ENCODE results near the gene TUBG1. TPM values are rescaled to one million over a fixed set of nuclear protein-coding genes. Genes with fewer than 3 reads are reported as not detected.

The TUBG1 gene
- total and polyA plus RNA-seq, 10 of the 15 experiments (the other 5 are each of a cell fraction or from before 2014, with no cell fraction given) = 40.0 to 256 (median 107) TPM

DNA sequence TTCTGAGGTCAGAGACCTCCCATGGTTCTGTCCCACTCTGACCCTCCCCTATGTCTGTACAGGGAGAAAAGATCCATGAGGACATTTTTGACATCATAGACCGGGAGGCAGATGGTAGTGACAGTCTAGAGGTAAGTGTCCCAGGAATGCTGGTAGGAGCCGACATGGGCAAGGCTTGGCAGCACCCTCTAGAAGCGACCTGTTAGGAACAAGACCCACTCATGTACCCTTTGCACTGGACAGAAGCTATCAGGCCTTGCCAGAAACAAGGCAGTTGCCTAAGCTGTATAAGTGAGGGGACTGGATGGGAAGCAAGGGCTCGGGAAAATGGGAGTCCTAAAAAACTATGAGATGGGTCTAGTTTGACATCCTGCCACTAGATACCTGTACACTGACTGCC is 2.5 kb downstream of the TUBG1 start:
- in situ Hi-C loops (cut with MboI) = loop anchor here (25.0 kb wide), 1 partner anchor 600 kb away; the partner anchor contains the start of gene TMEM106A
- no peaks in the 10 kb centered on the region for H4K20me1 ChIP-seq (ENCODE audit: control insufficient read depth, insufficient read depth)
- no peak overlapping the region for H2AFZ ChIP-seq (ENCODE audit: control insufficient read depth, low read depth, low read length)
- H3K27me3 ChIP-seq (replicated peaks in 1 of 2; ENCODE audit: control insufficient read depth in 2 of 2, insufficient read depth in 2 of 2, low read length in 1 of 2) = no peaks in the 10 kb centered on the region
- ChIA-PET CTCF (interaction anchor here (0.6 to 1.7 kb wide), 4 partner anchors 10 to 69 kb away, joined by 3 to 8 read pairs (median 4); partner anchors contain the start of gene PSMC3IP), POLR2A (interaction anchor here (5.3 kb wide), 1 partner anchor 66 kb away, joined by 70 read pairs; the partner anchor contains the start of genes CCR10 and PLEKHH3), RAD21 (ENCODE audit: unreplicated experiment) (interaction anchor here (0.6 kb wide), 1 partner anchor 19 kb away, joined by 3 read pairs; no protein-coding TSS in a partner anchor), SMC1A (ENCODE audit: uncharacterized antibody, unreplicated experiment) (interaction anchor here (0.8 kb wide), 1 partner anchor 13 kb away, joined by 3 read pairs; no protein-coding TSS in a partner anchor)
- BruUV-seq (replicated peaks) = TSS peak; percentile 49
- no peak overlapping the region for H3K27ac ChIP-seq (ENCODE audit: control insufficient read depth, insufficient read depth)
- peaks cover 9 to 22% of the 10 kb centered on the region in 2 experiments for H3K36me3 ChIP-seq (ENCODE audit: control insufficient read depth in 2 of 2, insufficient read depth in 2 of 2, low read length in 1 of 2)
- H3K9ac ChIP-seq (ENCODE audit: control insufficient read depth, insufficient read depth, low read length) = no peak overlapping the region
- no peak for FAIRE-seq
- DNase-seq (ENCODE audit: low read depth, low spot score) = no peak
- WGBS (ENCODE audit: insufficient coverage, insufficient replicate concordance, low lambda C conversion rate, missing lambda C conversion rate) = 100% methylated on average over 4 of the region's 4 CpGs
- ATAC-seq = no peak
- intact Hi-C loops (cut with micrococcal nuclease; ENCODE audit: unreplicated experiment) = no loop called here
- TF ChIP-seq RBBP5 (conservative IDR thresholded peaks at IDR 0.05) = no peak
- no peak for TF ChIP-seq ATF2 (IDR thresholded peaks at IDR 0.05; ENCODE audit: low read length)
- no peak for TF ChIP-seq CHD4 (IDR thresholded peaks at IDR 0.05)
- TF ChIP-seq YY1 (IDR thresholded peaks at IDR 0.05; ENCODE audit: low read depth, low read length) = no peak
- TF ChIP-seq BCLAF1 (IDR thresholded peaks at IDR 0.05) = no peak
- no peak for TF ChIP-seq RELA (IDR thresholded peaks at IDR 0.05; ENCODE audit: borderline replicate concordance, partially characterized antibody)
- no peak for TF ChIP-seq NBN (IDR thresholded peaks at IDR 0.05)
- TF ChIP-seq ESRRA (IDR thresholded peaks at IDR 0.05; ENCODE audit: low read length) = no peak
- no peak for TF ChIP-seq STAT3 (IDR thresholded peaks at IDR 0.05; ENCODE audit: low read depth, low read length)
- TF ChIP-seq RAD21 (IDR thresholded peaks at IDR 0.05; ENCODE audit: insufficient read depth, low read depth, low read length) = no peak
- TF ChIP-seq BHLHE40 (IDR thresholded peaks at IDR 0.05; ENCODE audit: borderline replicate concordance in 1 of 2, low read depth in 2 of 2, low read length in 1 of 2) = no peak
- TF ChIP-seq SMAD1 (IDR thresholded peaks at IDR 0.05; ENCODE audit: low read depth, partially characterized antibody) = no peak
- TF ChIP-seq FOXM1 (IDR thresholded peaks at IDR 0.05; ENCODE audit: low read depth, low read length) = no peak
- TF ChIP-seq NKRF (conservative IDR thresholded peaks at IDR 0.05) = no peak
- TF ChIP-seq NR2F1 (conservative IDR thresholded peaks at IDR 0.05) = no peak
- no peaks in the 10 kb centered on the region; the same call in 1 of the 2 replicates for H3K4me1 ChIP-seq (ENCODE audit: control insufficient read depth, insufficient read depth, low read length)
- no peak overlapping the region for H3K4me3 ChIP-seq
- no peaks in the 10 kb centered on the region for H3K9me3 ChIP-seq (replicated peaks; ENCODE audit: control insufficient read depth, insufficient read depth, low read length)
- H3K79me2 ChIP-seq (ENCODE audit: control insufficient read depth, insufficient read depth, low read length) = peaks cover 35% of the 10 kb centered on the region
- no peak overlapping the region for H3K4me2 ChIP-seq (ENCODE audit: control insufficient read depth, insufficient read depth)
